Fibroblast of the conjunctiva (primary cell): ENCODE measurements around the gene ZER1.
A peak's percentile ranks its signal among the peaks of the same experiment; 100 is the strongest.

Experiments
- DNase-seq: peaks from one replicate; pipeline ENCODE4 v3.0.0-alpha.2; 2010; ENCODE audit warnings: low read depth

The ZER1 gene

DNA sequence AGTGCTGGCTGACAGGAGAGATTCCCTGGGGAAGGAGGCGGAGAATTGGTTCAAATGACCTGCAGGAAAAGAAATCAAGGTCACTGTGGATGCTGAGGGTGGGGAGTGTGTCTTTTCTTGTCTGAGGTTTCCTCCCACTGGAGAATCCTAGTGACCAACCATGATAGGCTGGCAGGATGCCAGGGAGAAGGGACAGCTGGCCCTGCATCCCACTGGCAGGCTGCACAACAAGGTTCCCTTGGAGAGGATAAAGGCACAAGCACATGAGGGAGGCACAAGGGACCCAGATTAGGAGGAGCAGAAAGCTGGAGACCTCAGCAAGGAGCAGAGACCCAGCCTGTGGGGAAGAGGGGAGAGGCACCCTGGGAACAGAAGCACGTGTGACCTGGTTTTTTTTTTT, 36.4 kb downstream of the ZER1 start:
- DNase-seq = no peak

DNA sequence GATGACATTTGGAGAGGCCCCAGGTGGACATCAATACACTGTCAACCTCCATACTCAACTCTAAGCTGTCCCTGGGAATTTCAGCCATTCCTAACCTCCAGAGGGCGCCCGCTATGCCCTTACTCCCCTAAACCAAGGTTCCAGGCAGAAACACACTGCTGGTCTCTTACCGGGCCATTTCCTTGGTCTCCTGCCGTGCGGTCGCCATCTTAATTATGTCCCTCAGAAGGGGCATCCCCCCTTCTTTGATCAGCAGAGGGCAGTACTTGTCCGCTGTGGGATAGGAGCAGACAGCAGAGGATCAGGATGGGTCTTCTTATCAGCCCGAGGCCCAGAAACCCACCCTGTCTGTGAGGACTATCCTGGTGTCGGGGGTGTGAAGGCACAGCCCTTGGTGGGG, 38.5 kb downstream of the ZER1 start:
- peak; percentile 75 for DNase-seq

DNA sequence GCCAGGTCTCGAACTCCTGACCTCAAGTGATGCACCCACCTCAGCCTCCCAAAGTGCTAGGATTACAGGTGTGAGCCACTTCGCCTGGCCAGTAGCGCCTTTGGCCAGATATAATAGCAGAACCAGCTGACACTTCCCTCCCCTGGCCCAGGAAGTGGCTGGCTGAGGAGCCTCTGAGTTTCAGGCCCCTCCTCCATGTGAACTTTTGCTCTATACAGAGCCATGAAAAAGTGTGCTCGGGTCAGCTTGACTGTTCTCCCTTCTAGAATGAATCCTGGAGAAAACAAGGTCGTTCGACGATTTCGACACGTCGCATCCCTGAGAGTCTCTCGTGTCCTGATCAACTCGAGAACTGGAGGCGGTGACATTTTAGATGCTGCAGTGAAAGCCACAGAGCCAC, 39.2 kb downstream of the ZER1 start:
- DNase-seq = no peak

DNA sequence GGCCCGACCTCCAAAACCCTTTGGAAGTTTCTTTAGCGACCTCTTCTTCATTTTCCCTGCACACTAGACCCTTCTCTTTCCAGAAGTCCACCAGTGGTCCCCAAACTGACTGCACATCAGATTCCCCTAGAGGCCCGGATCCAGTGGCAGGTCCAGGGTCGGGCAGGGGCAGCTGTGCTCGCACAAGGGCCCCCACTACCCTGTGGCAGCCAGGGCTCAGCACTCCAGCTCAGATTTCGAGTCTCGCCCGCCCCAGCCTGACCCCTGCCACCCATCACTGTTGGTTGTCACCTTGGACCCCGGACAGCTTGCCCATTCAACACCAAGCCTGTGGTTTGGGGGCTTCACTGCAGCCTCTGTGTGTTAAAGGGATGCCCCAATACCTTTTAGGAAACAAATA, 40.0 kb downstream of the ZER1 start:
- DNase-seq = no peak

DNA sequence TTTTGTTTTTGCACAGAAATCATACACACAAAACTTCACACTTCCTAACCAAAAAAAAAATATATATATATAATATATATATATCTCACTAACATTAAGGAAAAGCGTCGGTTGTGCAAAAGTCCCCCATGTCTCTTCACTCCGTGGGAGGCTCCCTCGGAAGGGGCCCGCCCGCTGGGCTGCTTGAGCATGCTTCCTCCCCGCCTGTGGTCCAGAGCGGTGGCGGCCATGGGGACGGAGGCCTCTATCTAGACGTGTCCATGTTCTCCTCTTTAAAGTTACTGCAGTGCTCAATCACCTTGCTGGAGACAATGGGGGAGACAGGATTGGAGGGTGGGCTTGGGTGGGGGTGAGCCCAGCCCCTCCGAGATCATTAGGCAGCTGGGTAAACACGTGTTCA, 40.6 kb downstream of the ZER1 start:
- DNase-seq = no peak

DNA sequence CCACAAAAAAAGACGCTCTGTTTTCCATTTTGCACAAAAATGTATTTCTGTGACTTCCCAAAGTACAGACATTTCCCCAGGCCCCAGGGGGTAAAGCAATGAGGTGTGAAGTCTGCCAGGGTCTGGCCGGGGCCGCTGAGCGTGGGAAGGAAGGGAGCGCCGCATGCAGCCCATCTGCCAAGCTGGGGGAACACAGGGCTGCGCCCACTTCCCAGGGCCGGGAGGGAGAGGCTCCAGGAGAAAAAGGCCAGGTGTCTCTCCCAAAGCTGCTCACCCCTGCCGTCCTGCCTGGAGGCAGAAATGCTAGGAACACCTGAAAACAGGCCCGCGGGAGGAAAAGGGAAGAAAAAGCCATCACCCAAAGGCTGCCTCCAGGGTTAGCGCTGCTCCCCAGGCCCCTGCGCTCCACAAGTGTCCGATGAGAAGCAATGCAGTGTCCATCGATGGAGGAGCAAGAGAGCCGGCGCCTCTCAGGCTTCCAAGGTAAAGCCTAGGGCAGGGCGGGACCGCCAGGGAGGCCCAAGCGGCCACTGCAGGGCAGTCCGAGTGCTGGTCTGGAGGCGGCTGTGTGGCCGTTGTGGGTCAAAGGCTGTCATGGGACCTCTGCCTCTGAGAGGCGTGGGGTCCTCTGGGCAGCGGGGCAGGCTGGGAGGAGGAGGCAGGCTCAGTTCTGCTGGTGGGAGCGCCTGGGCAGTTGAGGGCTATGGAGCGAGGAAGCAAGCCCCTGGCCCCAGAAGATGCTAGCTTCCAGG, 41.8 kb downstream of the ZER1 start:
- DNase-seq = no peak

DNA sequence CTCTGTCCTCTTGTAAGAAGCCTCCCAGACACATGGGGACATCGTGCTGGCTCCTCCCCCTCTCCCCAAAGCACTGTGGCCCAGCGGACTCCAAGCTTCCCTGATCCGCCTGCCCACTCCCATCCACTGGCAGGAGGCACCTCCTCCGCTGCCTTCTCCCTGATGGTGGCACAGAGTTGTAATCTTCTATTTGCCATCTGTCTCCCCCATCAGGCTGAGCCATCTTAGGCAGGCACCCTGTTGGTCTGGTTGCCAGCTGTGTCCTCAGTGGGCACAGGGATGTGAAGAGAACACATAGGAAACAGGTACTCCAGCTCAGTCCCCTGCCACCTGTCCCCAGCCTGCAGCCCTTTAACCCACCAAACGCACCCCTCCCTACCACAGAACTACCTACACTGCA, 42.4 kb downstream of the ZER1 start:
- DNase-seq = no peak

DNA sequence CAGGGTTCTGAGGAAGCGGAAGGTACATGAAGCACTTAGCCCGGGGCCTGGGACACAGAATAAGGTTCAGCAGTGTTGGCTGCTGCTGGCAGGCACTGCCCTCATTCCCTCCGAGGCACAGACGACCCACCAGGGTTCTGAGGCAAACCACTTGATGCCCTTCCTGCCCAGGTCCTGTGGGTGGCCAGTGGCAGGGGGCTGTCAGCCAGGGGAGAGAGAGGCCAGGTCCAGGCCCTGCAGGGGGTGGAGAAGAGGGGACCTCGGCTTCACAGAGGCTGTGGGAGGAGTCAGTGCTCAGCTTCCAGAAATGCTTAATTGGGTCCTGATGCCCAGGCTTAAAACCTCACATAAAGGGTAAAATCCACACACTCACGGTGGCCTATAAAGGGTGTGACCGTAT, 43.4 kb downstream of the ZER1 start:
- no peak for DNase-seq

DNA sequence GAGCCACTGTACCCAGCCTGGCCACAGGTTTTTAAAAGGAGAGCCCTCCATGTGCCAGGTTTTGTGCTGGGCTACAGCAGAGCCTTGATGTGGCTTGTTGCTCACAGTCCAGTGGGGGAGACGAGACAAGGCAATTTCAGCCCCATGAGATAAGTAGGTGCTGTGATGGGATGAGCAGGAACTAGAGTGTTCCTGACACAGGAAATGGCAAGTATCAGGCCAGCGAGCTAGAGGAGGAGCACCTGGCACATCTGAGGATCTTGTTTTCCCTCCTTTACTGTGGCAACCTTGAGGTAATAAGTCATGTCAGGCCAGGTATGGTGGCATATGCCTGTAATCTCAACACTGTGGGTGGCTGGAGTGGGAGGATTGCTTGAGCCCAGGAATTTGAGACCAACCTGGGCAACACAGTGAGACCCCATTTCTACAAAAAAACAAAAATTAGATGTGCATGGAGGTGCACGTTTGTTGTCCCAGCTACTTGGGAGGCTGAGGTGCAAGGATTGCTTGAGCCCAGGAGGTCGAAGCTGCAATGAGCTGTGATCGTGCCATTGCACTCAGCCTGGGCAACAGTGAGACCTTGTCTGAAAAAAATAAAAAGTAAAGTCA, 44.0 kb downstream of the ZER1 start:
- DNase-seq = no peak

DNA sequence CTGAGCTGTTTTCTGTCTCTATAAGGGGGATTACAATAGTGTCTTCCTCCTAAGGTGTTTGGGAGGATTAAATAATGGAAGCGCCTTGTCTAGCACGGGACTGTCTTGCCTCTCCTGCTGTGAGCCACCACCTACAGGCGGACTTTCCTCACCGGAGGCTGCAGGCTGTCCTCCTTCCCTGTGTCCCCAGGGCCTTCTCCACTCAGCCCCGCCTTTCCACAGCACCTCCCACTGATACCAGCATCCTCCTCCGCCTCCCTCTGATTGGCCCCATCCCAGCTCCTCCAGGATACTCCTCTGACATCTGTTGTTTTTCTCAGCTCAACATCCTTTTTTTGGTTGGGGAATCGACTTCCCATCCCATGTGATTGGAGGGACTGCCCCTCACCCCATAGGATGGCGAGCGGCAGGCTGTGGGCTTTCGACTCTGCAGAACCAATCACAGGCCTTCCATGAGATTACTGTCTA, 46.9 kb downstream of the ZER1 start:
- peak; percentile 40 for DNase-seq

DNA sequence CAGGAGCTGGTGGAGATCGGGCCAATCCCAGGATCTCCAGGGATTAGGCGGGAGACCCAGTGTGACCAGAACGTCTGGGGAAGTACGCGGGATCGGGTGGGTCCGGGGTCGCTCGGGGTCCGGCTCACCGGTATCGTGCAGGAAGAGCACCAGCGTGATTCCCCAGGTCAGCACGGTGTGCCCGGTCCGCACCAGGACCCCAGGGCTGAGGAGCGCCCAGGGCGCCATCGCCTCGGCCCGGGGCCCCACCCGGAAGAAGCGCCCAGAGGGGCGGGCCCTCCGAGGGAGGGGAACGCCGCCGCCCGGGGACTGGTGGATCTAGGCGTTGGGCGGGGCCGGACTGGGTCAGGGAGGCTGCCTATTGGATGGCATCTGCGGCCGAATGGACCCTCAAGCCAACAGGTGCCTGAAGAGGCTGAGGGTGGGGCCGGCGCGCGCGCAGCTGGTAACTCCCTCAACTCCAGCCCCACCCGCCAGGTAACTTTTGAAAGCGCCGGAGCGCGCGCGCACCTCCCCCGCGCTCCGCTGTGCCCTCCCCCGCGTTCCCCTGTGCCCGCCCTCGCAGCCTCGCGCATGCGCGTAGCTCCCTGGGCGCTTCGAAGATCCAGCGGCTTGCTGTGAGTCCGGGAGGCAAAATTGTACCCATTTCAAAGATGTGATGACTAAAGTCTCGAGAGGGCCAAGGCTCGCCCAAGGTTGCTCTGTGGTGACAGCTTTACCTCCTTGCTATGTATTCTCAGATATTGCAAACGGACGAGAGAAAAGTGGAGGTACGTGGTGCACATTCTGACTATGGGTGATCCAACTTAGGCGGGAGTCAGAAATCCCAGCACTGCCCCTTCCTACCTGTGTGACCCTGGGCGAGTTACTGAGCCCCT, 47.6 kb downstream of the ZER1 start, which contains the start of gene ZDHHC12:
Gene ZDHHC12 (minus strand): TSS at position 262 of the 878 bp plus-strand sequence. CDS start 34 bp downstream, at position 228.
- DNase-seq = peak; percentile 84

DNA sequence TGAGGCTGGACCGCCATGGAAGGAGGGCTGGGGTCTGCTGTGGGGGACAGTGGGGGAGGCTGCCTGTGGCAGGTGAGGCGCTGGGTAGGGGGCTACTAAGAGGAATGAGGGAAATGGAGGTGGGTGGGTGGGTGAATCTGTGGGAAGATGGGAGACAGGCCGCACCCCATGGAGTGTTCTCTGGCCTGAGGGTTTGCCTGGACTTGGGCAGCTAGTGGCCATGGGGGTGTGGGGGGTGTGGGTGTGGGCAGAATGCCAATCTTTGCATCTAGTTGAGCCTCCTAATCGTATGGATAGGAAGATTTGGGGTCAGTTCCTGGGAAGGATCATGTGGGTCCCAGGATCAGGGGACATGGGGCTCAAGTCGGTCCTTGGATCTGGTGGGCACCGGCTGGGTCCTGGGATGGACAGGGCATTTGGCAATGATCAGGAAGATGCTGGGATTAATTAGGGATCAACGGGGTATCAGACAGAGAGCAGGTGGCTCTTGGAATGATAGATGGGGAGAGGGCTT, 48.3 kb downstream of the ZER1 start:
- DNase-seq = no peak

DNA sequence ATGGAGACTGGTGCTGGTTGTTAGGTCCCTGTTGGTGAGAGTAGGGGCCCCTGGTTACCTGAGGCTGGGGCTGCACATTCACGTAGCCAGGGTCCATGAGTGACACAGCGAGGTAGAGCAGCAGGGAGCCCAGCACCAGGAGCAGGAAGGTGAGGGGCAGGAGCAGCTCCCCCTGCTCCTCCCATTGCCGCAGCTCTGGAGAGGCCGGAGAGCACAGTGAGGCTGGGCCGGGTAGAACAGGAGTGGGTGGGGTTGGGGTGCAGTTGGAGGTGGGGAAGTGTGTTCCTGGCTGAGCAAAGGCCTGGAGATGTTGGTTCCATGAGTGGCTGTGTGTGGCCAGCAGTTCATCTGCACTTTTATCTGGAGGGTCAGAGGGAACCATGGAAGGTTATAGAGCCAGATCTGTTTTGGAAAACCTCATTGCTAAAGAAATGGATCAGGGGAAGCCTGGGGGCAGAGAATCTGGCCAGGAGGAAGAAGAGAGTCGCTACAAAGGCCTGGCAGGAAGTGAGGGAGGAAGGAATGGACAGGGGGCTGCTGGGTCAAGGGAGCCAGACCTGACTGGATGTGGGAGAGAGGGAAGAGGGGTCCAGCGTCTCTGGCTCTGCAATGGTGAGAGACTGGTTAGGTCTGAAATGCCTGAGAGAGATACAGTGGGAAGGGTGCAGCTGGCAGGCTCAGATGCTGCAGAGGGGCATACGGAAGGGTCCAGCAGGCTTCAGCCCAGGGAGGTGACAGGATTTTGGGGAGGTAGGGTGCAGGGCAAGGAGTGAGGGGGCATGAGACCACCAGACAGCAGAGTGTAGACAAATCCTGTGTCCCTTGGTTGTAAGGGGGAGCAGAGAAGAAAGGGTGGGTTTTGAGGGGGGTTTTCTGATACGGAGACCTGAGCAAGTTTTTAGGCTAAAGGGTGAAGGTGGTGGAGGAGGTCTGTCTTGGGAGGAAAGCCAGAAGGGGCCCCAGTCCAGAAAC, 49.1 kb downstream of the ZER1 start:
- no peak for DNase-seq

DNA sequence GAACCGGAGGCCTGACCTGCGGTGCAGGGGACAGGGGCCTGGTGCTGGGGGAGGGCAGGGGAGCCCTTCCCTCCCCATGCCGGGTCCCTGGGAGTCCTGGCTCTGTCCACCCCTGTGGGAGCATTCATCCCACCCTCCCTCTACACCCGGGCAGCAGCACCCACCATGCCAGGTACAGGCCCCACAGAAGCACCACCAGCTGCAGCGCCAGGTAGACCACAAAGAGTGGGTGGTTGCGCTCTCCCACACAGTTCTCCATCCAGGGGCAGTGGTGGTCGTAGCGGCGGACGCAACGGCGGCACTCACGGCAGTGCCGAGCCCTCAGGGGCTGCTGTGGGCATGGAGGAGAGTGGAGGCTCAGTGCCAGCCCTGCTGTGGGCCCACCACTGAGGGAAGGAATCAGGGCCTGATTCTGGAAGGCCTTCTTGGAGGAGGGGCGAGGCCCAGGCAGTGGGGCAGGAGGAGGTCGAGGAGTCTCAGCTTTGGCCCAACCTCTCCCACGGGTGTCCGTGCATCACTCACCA, 50.2 kb downstream of the ZER1 start:
- no peak for DNase-seq

DNA sequence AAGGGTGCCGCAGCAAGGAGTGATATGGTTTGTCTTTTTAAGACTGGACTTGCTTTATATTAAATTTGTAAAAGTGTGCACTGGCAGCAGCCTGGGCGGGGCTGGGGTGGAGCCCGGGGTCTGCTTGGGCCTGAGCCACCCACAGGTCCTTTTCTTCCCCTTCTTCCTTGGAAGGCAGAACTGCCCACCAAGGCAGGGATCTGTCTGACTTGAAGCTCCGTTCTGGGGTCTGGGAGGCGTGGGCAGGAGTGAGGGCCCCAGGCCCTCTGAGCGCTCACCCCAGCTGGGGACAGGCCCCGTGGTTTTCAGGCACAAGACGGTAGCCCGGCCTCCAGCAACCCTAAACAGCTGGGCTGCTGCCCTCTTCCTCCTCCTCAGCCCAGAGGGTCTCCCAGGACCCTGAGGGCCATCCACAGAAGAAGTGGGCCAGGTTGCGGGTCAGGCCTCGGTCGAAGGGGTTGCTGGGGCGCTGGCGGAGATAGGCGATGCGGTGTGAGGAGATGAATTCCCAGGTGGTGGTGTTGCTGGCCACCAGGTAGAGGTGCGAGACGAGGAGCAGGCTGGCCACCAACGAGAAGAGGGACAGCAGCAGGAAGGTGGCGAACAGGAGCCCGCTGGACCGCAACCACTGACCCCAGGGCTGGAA, 50.8 kb downstream of the ZER1 start:
- no peak for DNase-seq

DNA sequence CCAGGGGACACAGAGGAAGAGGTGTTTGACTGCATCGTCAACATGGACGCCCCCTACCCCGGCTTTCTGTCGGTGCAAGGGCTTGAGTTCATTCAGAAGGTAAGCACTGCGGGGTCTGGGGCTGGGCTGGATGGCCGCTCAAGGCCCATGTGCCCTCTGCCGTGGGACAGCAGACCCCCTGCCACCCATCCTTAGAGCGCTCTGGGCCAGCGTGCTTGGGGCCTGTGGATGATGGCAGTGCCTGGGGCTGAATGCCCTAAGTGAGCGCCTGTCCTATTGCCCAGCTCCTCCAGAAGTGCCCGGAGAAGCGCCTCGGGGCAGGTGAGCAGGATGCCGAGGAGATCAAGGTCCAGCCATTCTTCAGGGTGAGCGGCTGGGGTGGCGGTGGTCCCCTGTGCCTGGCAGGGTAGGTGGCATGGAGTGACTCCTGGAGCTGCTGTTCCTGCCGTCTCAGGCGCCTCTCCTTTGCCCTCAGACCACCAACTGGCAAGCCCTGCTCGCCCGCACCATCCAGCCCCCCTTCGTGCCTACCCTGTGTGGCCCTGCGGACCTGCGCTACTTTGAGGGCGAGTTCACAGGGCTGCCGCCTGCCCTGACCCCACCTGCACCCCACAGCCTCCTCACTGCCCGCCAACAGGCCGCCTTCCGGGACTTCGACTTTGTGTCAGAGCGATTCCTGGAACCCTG, 51.7 kb downstream of the ZER1 start:
- DNase-seq = no peak

DNA sequence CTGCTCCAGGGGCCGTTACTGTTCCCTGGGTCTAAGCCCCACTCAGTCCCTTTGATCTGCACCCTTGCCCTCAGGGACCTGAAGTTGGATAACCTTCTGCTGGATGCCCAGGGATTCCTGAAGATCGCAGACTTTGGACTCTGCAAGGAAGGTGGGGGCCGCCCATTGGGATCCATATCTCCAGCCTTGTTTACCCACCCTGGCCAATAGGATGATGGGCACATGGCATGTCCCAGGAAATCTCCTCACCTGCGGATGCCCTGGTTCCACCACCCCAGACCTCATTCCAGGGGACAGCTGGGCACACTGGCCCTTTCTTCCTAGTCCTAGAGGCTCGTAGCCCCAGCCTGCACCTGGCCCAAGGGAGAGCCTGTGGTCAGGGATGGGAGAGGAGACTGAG, 53.3 kb downstream of the ZER1 start:
- no peak for DNase-seq

DNA sequence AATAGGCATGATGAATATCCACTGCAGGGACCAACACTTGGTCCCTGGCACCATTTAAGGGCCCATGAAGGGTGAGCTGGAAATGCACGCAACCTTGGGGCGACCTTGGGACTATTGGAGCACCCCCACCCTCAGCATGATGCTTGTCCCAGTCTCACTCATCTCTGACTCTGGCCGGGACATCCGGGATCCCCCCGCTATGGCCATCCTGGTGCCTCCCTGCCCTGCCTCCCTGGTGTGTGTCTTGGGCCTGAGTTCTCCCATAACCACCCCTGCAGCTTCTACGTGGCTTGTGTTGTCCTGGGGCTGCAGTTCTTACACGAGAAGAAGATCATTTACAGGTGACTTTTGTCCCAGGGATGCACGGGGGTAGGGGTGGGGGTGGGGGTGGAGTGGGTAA, 53.7 kb downstream of the ZER1 start:
- DNase-seq = no peak

DNA sequence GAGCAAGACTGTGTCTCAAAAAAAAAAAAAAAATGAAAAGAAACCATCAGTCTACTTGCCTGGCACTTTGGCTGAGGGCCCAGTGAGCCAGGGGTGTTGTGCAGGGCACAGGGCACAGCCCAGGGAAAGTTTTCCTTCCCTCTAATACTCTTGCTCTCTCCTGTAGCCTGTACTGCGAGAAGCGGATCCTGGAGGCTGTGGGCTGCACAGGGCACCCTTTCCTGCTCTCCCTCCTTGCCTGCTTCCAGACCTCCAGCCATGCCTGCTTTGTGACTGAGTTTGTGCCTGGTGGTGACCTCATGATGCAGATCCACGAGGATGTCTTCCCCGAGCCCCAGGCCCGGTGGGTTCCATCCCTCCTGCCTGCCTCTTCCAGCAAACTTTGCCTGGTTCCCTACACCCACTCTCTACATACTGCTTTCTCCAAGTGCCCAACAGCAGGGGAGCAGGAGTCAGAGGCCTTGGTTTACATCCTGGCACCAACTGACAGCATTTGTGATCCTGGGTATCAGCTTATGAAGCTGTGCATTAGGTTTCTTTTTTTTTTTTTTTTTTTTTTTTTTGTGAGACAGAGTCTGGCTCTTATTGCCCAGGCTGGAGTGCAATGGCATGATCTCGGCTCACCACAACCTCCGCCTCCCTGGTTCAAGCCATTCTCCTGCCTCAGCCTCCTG, 55.0 kb downstream of the ZER1 start:
- DNase-seq = no peak

DNA sequence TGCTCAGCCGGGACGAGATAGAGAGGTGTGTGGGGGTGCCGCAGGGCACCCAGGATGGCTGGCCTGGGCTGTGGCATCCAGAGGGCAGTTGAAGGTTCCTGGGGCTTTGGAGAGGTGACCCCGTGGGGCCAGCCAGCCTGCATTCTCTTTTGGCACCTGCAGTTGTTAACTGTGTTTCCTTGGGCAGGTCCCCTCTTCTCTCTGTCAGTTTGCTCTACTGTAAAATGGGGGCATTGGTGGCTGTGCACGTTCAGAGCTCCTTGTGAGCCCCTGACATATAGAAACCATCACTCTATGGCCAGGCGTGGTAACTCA, 56.3 kb downstream of the ZER1 start:
- no peak for DNase-seq
